ENCODE measurements around the gene GPRC5C. TPM values are rescaled to one million over a fixed set of nuclear protein-coding genes. Genes with fewer than 3 reads are reported as not detected.

Gene GPRC5C
- total RNA-seq, 1 donor = 0.43 TPM

DNA sequence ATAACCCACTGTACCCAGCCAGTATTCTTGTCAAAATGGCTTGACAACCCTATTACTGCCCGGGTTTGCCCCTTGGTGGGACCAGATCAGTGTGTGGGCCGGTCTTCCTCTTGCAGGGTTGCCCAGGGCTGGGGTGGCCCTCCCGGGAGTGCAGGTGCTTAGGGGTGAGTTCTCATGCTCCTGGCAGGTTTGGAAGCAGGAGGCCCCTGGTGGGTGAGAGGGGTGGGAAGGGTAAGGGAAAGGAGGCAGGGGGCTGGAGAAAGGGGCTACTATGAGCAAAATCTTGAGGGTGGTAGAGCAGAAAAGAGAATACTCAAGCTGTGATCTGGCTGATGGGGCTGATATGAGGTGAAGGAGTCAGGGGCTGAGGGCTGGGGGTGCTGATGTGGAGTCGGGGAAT is 41.0 kb downstream of the GPRC5C start:
- TF ChIP-seq, protein P1, sequence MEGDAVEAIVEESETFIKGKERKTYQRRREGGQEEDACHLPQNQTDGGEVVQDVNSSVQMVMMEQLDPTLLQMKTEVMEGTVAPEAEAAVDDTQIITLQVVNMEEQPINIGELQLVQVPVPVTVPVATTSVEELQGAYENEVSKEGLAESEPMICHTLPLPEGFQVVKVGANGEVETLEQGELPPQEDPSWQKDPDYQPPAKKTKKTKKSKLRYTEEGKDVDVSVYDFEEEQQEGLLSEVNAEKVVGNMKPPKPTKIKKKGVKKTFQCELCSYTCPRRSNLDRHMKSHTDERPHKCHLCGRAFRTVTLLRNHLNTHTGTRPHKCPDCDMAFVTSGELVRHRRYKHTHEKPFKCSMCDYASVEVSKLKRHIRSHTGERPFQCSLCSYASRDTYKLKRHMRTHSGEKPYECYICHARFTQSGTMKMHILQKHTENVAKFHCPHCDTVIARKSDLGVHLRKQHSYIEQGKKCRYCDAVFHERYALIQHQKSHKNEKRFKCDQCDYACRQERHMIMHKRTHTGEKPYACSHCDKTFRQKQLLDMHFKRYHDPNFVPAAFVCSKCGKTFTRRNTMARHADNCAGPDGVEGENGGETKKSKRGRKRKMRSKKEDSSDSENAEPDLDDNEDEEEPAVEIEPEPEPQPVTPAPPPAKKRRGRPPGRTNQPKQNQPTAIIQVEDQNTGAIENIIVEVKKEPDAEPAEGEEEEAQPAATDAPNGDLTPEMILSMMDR (IDR thresholded peaks at IDR 0.05; ENCODE audit: insufficient read depth, low read depth, low read length) = no peak
- no peak overlapping the region for H3K4me3 ChIP-seq (ENCODE audit: low read depth, low read length)
- DNase-seq (ENCODE audit: low read depth) = no peak

DNA sequence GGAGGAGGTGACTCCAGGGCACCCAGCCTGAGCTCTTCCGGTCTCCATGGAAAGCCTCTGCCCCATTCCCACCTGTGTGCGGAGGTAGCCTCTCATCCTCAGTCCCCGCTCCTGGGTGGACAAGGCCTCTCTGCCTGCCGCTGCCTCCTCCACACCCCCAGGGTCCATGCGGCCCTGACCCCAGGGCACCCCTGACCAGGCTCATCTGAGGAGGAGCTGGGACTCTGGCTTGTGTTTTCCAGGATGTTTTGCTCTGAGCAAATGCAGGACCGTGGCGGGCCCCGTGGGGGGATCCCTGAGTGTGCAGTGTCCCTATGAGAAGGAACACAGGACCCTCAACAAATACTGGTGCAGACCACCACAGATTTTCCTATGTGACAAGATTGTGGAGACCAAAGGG is 41.4 kb downstream of the GPRC5C start:
- TF ChIP-seq, protein P1 (IDR thresholded peaks at IDR 0.05; ENCODE audit: insufficient read depth, low read depth, low read length) = no peak
- DNase-seq (ENCODE audit: low read depth) = no peak
- no peak overlapping the region for H3K4me3 ChIP-seq (ENCODE audit: low read depth, low read length)

DNA sequence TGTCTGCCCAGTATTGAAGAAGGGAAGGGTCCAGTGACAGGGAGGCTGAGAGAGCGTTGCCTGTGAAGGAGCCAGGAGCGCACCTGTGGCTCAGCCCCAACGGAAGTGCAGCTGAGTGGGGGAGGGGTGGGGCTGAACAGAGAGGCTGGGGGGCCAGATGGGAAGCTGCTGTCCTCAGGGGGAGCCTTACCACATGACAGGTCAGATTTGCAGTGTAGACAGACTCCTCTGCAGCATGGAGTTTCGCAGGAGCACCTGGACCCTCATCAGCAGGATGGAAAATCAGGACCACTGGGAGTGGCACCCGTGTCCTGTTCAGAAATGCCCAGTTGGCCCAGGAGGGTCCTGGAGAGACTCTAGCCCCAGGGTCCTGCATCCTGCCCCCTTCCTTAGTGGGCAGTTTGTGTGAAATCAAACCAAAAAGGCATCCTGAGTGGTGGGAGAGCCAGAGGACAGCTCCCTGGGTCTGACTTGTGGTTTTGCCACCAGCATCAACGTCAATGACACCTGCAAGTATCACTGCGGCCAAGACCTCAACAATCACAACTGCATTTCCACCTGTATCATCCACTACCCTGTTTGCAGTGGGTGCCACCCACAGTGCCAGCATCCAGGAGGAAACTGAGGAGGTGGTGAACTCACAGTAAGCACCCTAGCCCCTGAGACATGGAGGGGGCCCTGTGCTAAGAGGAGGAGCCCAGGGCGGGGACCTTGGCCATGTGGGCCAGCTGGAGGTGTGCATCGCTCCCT is 42.3 kb downstream of the GPRC5C start:
- H3K4me3 ChIP-seq (ENCODE audit: low read depth, low read length) = no peak overlapping the region
- TF ChIP-seq, protein P1 (IDR thresholded peaks at IDR 0.05; ENCODE audit: insufficient read depth, low read depth, low read length) = no peak

DNA sequence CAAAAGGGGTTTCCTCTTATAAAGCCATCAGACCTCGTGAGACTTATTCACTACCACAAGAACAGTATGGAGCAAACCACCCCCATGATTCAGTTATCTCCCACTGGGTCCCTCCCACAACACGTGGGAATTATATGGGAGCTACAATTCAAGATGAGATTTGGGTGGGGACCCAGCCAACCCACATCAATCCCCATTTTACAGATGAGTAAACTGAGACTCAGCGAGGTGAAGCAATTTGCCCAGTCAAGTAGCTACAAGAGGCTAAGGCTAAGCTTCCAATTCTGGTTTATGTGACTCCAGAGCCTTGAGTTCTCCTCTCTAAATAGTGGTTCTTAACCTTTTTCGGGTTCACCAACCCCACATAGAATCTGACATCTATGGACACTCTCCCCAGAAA is 43.3 kb downstream of the GPRC5C start:
- no peak for DNase-seq (ENCODE audit: low read depth)
- TF ChIP-seq, protein P1 (IDR thresholded peaks at IDR 0.05; ENCODE audit: insufficient read depth, low read depth, low read length) = no peak
- H3K4me3 ChIP-seq (ENCODE audit: low read depth, low read length) = no peak overlapping the region

More for the DNA sequence above, 42.3 kb downstream of the GPRC5C start:
- DNase-seq (ENCODE audit: low read depth) = no peak

DNA sequence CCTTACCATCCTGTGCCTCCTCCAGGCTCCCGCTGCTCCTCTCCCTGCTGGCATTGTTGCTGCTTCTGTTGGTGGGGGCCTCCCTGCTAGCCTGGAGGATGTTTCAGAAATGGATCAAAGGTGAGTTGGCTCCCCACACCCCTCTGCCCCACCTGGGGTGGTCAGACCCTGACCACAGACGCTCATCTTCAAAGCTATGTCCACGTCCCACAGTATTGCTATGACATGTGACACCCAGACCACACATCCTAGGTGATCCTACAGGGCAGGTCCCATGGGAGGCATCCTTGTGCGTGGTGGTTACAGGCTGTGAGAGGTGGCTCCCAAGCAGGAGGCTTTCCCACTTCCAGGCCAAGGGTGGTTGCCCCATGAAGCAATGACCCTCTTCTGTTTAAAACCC is 45.5 kb downstream of the GPRC5C start:
- no peak for DNase-seq (ENCODE audit: low read depth)
- no peak overlapping the region for H3K4me3 ChIP-seq (ENCODE audit: low read depth, low read length)
- TF ChIP-seq, protein P1 (IDR thresholded peaks at IDR 0.05; ENCODE audit: insufficient read depth, low read depth, low read length) = no peak

DNA sequence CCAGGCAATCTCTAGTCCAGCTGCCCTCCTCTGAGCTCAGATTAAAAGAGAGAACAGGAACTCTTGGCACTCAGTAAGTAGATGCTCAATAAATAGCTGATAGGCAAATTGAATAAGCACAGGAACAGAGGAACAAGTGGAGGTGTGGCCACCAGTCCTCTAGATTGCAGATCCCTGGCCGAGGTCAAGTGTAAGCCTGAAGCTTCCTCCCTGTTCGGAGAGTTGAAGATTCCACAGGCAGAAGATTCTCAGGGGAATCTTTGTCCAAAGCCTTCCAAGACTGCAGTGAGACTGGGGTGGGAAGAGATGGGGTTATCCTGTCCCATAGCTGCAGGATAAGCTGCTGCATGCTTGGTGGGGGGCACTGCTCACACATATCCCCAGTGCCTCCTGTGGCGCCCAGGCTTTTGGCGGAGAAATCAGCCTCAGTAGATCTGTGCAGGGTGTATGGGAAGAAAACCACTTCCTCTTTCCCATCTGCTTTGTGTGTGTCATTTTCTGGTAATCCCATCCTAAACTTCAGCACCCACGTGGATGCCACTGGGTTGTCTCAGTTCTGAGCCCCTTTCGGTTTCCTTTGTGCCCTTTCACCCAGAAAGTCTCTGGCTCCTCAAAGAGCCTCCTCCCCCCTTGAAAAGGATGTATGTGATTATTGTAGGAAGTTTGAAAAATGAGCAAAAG is 46.7 kb downstream of the GPRC5C start:
- TF ChIP-seq, protein P1 (IDR thresholded peaks at IDR 0.05; ENCODE audit: insufficient read depth, low read depth, low read length) = no peak
- H3K4me3 ChIP-seq (ENCODE audit: low read depth, low read length) = no peak overlapping the region
- DNase-seq (ENCODE audit: low read depth) = no peak

Data from fibroblast of villous mesenchyme (primary cell).